BLaER1 treated with 17β-estradiol and CSF1 and Interleukin-3, amounts not matched to agents 10 nM and 100 nM (cell line): ENCODE results near the gene KIAA1328.
"Not testable (repeated sequence)": the region's sequence is repeated elsewhere in the genome, so short reads cannot be mapped to it uniquely, and the experiment has no call there.

Source experiments
- H3K27ac ChIP-seq, 11 experiments: shearing (Covaris generic); formaldehyde crosslinking; 2 replicates each; pipeline ENCODE4 v1.8.1; 2022
- H3K27me3 ChIP-seq, 11 experiments: shearing (Covaris generic); formaldehyde crosslinking; 2 replicates each; pipeline ENCODE4 v1.8.1; 2022
- H3K36me3 ChIP-seq, 11 experiments: shearing (Covaris generic); formaldehyde crosslinking; 2 replicates each; pipeline ENCODE4 v1.8.1; 2022
- H3K4me1 ChIP-seq, 10 experiments: shearing (Covaris generic); formaldehyde crosslinking; 2 replicates each; pipeline ENCODE4 v1.8.1; 2022
- H3K4me2 ChIP-seq, 11 experiments: shearing (Covaris generic); formaldehyde crosslinking; 2 replicates each; pipeline ENCODE4 v1.8.1; 2022
- H3K4me3 ChIP-seq, 10 experiments: shearing (Covaris generic); formaldehyde crosslinking; 2 replicates each; pipeline ENCODE4 v1.8.1; 2022
- H3K9ac ChIP-seq, 11 experiments: shearing (Covaris generic); formaldehyde crosslinking; 2 replicates each; pipeline ENCODE4 v1.8.1; 2022
- H3K9me3 ChIP-seq, 11 experiments: shearing (Covaris generic); formaldehyde crosslinking; replicated peaks in 1 of 11; 2 replicates each; pipeline ENCODE4 v1.8.1; 2022
- H4K20me1 ChIP-seq, 11 experiments: shearing (Covaris generic); formaldehyde crosslinking; 2 replicates each; pipeline ENCODE4 v1.8.1; 2022
- Cebpa-rat ChIP-seq, 11 experiments: shearing (Covaris generic); IDR thresholded peaks; 2 replicates each; pipeline ENCODE4 v1.8.1; 2022

Gene KIAA1328

DNA sequence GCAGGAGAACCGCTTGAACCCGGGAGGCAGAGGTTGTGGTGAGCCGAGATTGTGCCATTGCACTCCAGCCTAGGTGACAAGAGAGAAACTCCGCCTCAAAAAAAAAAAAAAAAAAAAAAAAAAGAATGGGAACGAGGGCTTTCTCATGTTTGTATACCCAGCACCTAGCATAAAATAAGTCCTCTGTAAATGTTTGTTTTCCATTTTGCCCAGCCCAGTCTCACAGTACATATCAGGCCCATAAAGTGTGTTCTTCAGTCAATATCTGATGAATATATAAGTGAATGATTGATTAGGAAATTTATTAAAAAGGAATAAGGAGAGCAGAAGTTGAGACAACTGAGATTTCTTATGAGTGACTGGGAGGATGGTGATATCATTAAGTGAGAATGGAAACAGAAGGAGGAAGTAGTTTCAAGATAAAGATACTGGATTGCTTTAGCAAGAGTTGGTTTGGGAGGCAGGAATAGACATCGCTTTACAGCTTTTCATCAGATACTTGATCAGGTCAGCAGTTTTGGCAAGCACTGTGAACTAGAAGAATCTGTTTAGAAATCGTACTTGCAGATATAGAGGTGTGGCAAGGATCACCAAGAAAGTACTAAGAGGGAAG, 327.5 kb downstream of the KIAA1328 start:
- Histone ChIP-seq H3K27ac (no peak overlapping the region), H3K4me3 (no peak overlapping the region), H3K4me1 (0 out of 20 replicates have a peak, but pooled peaks cover 0 to 4% (median 0%) of the 10 kb centered on the region in 10 experiments), H3K9me3 (no peaks in the 10 kb centered on the region), H4K20me1 (no peaks in the 10 kb centered on the region), H3K36me3 (no peaks in the 10 kb centered on the region), H3K27me3 (no peaks in the 10 kb centered on the region), H3K4me2 (no peak overlapping the region), H3K9ac (no peak overlapping the region)
- no peak for TF ChIP-seq Cebpa-rat (IDR thresholded peaks at IDR 0.05)

- no peak overlapping the region for H3K27ac ChIP-seq
- H3K4me1 ChIP-seq = 0 out of 20 replicates have a peak, but pooled peaks cover 0 to 4% (median 0%) of the 10 kb centered on the region in 10 experiments
- H3K9me3 ChIP-seq = no peaks in the 10 kb centered on the region
- H3K27me3 ChIP-seq = no peaks in the 10 kb centered on the region
- no peak overlapping the region for H3K4me3 ChIP-seq
- no peak overlapping the region for H3K4me2 ChIP-seq
- TF ChIP-seq Cebpa-rat (IDR thresholded peaks at IDR 0.05) = no peak
- no peaks in the 10 kb centered on the region for H3K36me3 ChIP-seq
- no peak overlapping the region for H3K9ac ChIP-seq
- H4K20me1 ChIP-seq = no peaks in the 10 kb centered on the region
These were observed 331.3 kb downstream of the KIAA1328 start for GRCh38 chr18:37160038-37160820.

- Histone ChIP-seq H3K4me3 (no peak overlapping the region), H3K9me3 (no peaks in the 10 kb centered on the region), H3K36me3 (no peaks in the 10 kb centered on the region), H3K9ac (no peak overlapping the region), H3K4me2 (no peak overlapping the region), H3K27ac (no peak overlapping the region), H3K27me3 (no peaks in the 10 kb centered on the region), H3K4me1 (0 out of 20 replicates have a peak, but pooled peaks cover 0 to 4% (median 0%) of the 10 kb centered on the region in 10 experiments), H4K20me1 (no peaks in the 10 kb centered on the region)
- TF ChIP-seq Cebpa-rat (IDR thresholded peaks at IDR 0.05) = no peak
These were observed 332.6 kb downstream of the KIAA1328 start for GRCh38 chr18:37161491-37161890.

DNA sequence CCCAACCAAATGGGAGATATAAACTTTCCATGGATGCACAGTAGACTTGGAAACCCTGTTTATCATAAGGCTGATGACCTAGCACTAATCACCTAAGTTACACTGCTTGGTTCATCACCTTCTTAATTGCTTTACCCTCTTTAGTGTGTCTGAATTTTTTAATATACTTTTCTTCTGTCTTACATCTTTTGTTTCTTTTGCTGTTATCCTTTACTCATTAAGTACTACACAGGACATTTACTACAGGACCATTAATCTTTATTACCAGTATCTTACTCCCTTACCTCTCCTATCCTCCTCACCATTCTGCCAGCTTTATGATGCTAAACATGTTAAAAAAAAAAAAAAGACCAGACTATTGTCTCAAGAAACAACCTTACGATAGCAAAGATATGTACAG, 333.6 kb downstream of the KIAA1328 start:
- Histone ChIP-seq H3K9me3 (no peaks in the 10 kb centered on the region), H4K20me1 (no peaks in the 10 kb centered on the region), H3K4me1 (no peaks in the 10 kb centered on the region), H3K27me3 (no peaks in the 10 kb centered on the region), H3K27ac (no peak overlapping the region), H3K4me3 (no peak overlapping the region), H3K36me3 (no peaks in the 10 kb centered on the region), H3K4me2 (no peak overlapping the region), H3K9ac (no peak overlapping the region)
- no peak for TF ChIP-seq Cebpa-rat (IDR thresholded peaks at IDR 0.05)

GRCh38 chr18:37163119-37163518, 334.2 kb downstream of the KIAA1328 start:
- no peaks in the 10 kb centered on the region for H4K20me1 ChIP-seq
- H3K4me3 ChIP-seq = no peak overlapping the region
- no peaks in the 10 kb centered on the region for H3K4me1 ChIP-seq
- no peaks in the 10 kb centered on the region for H3K9me3 ChIP-seq
- H3K4me2 ChIP-seq = no peak overlapping the region
- H3K9ac ChIP-seq = no peak overlapping the region
- H3K27me3 ChIP-seq = no peaks in the 10 kb centered on the region
- no peaks in the 10 kb centered on the region for H3K36me3 ChIP-seq
- no peak overlapping the region for H3K27ac ChIP-seq
- no peak for TF ChIP-seq Cebpa-rat (IDR thresholded peaks at IDR 0.05)

GRCh38 chr18:37166491-37166890, 337.6 kb downstream of the KIAA1328 start:
- Histone ChIP-seq H3K27me3 (no peaks in the 10 kb centered on the region), H3K27ac (no peak overlapping the region), H3K4me2 (no peak overlapping the region), H3K9ac (no peak overlapping the region), H3K36me3 (no peaks in the 10 kb centered on the region), H3K9me3 (no peaks in the 10 kb centered on the region), H3K4me3 (no peak overlapping the region), H3K4me1 (no peaks in the 10 kb centered on the region), H4K20me1 (no peaks in the 10 kb centered on the region)
- no peak for TF ChIP-seq Cebpa-rat (IDR thresholded peaks at IDR 0.05)

DNA sequence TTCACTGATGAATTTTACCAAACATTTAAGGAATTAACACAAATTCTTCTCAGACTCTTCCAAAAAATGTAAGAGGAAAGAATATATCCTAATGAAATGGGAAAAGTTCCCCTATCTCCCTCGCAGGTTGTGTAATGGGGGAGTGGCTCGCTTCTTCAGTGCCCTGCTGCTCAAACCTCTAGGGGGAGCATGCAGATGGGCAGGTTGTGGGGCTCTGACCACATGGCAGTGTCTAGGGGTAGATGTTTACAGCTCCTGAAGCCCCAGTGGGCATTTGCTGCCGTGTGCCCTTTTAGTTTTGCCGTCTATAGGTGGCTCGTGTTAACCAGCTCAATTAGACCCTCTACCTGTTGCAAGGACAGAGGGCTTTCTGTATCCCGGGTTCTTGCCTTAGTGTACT, 338.0 kb downstream of the KIAA1328 start:
- H3K36me3 ChIP-seq, H3K4me2 ChIP-seq, H4K20me1 ChIP-seq, H3K9ac ChIP-seq, H3K27me3 ChIP-seq, H3K4me3 ChIP-seq, H3K27ac ChIP-seq, H3K9me3 ChIP-seq, H3K4me1 ChIP-seq: not testable (repeated sequence)

GRCh38 chr18:37170984-37171383, 342.1 kb downstream of the KIAA1328 start:
- Histone ChIP-seq H3K27ac (no peak overlapping the region), H3K36me3 (peaks cover 0 to 6% (median 0%) of the 10 kb centered on the region in 11 experiments; a peak in 2 of 22 replicates), H4K20me1 (no peaks in the 10 kb centered on the region), H3K4me1 (no peaks in the 10 kb centered on the region), H3K4me3 (no peak overlapping the region), H3K9ac (no peak overlapping the region), H3K27me3 (no peaks in the 10 kb centered on the region), H3K9me3 (no peaks in the 10 kb centered on the region), H3K4me2 (no peak overlapping the region)
- TF ChIP-seq Cebpa-rat (IDR thresholded peaks at IDR 0.05) = no peak

GRCh38 chr18:37173384-37173783, 344.5 kb downstream of the KIAA1328 start:
- Histone ChIP-seq H3K4me3 (no peak overlapping the region), H3K27me3 (no peaks in the 10 kb centered on the region), H4K20me1 (no peaks in the 10 kb centered on the region), H3K4me1 (no peaks in the 10 kb centered on the region), H3K4me2 (no peak overlapping the region), H3K36me3 (peaks cover 0 to 6% (median 0%) of the 10 kb centered on the region in 11 experiments; a peak in 2 of 22 replicates), H3K9me3 (no peaks in the 10 kb centered on the region), H3K9ac (no peak overlapping the region), H3K27ac (no peak overlapping the region)
- TF ChIP-seq Cebpa-rat (IDR thresholded peaks at IDR 0.05) = no peak
